HG02798 (cell line): Measurements from ENCODE around the gene GUCY1A2.

Experiments used
- ATAC-seq: cut with Tn5 transposase; IDR thresholded peaks from one replicate; pipeline ENCODE4 v1.9.1; 2021; ENCODE audit warnings: mild to moderate bottlenecking; ENCODE audit not compliant: unreplicated experiment, poor library complexity

GUCY1A2 gene

GRCh38 chr11:106765469-106766258, 252.6 kb downstream of the GUCY1A2 start:
- no peak for ATAC-seq

- ATAC-seq: no peak
These were observed 254.8 kb downstream of the GUCY1A2 start for GRCh38 chr11:106763501-106763900.

GRCh38 chr11:106761745-106762144, 256.5 kb downstream of the GUCY1A2 start:
- ATAC-seq: no peak

GRCh38 chr11:106761240-106761639, 257.0 kb downstream of the GUCY1A2 start:
- no peak for ATAC-seq

GRCh38 chr11:106748059-106748458, 270.2 kb downstream of the GUCY1A2 start:
- ATAC-seq: no peak

GRCh38 chr11:106745941-106746340, 272.3 kb downstream of the GUCY1A2 start:
- ATAC-seq: no peak

- ATAC-seq: no peak
These were observed 284.6 kb downstream of the GUCY1A2 start for GRCh38 chr11:106733635-106734034.

GRCh38 chr11:106728859-106729258, 289.4 kb downstream of the GUCY1A2 start:
- ATAC-seq: no peak

GRCh38 chr11:106728379-106728778, 289.9 kb downstream of the GUCY1A2 start:
- no peak for ATAC-seq

GRCh38 chr11:106727256-106727655, 291.0 kb downstream of the GUCY1A2 start:
- no peak for ATAC-seq

GRCh38 chr11:106724293-106724892, 293.9 kb downstream of the GUCY1A2 start:
- no peak for ATAC-seq

- no peak for ATAC-seq
These were observed 295.2 kb downstream of the GUCY1A2 start for GRCh38 chr11:106723071-106723470.

GRCh38 chr11:106717222-106717621, 301.1 kb downstream of the GUCY1A2 start:
- no peak for ATAC-seq

- no peak for ATAC-seq
These were observed 304.1 kb downstream of the GUCY1A2 start for GRCh38 chr11:106714199-106714598.

GRCh38 chr11:106708348-106708747, 309.9 kb downstream of the GUCY1A2 start:
- ATAC-seq: no peak

- no peak for ATAC-seq
These were observed 311.9 kb downstream of the GUCY1A2 start for GRCh38 chr11:106706355-106706754.

GRCh38 chr11:106702805-106703204, 315.5 kb downstream of the GUCY1A2 start:
- ATAC-seq: no peak

- ATAC-seq: no peak
These were observed 321.2 kb downstream of the GUCY1A2 start for GRCh38 chr11:106697058-106697457.

GRCh38 chr11:106695506-106695905, 322.8 kb downstream of the GUCY1A2 start:
- no peak for ATAC-seq

GRCh38 chr11:106694501-106694900, 323.8 kb downstream of the GUCY1A2 start:
- no peak for ATAC-seq

- ATAC-seq: no peak
These were observed 326.4 kb downstream of the GUCY1A2 start for GRCh38 chr11:106691807-106692365.

- ATAC-seq: no peak
These were observed 327.4 kb downstream of the GUCY1A2 start for GRCh38 chr11:106690923-106691322.
